Kidney tubule cell (primary cell): ENCODE results near the gene EXT2.

Experiments used
- DNase-seq: peaks from one replicate; pipeline ENCODE4 v3.0.0-alpha.2; 2018; ENCODE audit warnings: low spot score

EXT2 gene

DNA sequence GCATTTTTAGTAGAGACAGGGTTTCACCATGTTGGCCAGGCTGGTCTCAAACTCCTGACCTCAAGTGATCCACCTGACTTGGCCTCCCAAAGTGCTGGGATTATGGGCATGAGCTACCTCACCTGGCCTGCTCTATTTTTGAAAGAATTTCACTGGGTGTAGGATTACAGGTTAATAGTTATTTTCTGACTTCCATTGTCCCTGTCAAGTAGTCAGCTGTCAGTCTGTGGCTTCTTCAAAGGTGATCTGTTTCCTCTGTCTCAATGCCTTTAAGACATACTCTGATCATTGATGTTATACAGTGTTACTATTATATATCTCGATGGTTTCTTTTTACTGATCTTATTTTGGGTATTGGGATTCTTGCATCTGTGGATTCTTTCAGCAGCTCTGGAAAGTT, 10.1 kb upstream of the EXT2 start:
- no peak for DNase-seq

DNA sequence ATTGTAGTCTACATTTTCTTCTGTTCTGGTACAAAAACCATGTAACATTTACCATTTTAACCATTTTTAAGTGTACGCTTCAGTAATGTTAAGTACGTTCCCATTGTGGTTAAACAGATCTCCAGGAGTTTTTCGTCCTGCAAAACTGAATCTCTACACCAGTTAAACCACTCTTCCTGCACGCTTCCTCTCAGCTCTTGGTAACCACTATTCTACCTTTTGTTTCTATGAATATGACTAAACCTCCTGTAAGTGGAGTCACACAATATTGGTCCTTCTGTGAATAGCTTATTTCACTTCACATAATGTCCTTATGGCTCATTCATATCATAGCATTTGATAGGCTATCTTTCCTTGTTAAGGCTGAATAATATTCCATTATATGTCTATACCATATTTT, 7.1 kb upstream of the EXT2 start:
- DNase-seq = no peak

DNA sequence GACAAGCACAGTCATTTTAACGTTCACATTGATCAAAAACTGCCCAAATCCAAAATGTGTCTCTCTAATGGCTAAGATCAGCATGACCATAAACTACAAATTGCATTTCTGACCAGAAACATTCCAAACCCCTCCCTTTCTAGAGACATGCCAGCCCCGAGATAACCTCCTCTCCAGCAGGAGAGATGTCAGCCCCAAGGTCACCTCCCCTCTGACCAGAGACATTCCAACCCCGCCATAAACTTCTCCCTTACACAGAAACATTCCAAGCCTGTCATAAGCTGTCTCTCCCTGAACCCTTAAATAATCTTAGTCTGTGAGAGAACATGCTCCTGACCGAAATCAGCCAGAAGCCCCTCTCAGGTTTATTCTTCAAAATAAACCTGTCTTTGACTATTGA, 6.6 kb upstream of the EXT2 start:
- no peak for DNase-seq

DNA sequence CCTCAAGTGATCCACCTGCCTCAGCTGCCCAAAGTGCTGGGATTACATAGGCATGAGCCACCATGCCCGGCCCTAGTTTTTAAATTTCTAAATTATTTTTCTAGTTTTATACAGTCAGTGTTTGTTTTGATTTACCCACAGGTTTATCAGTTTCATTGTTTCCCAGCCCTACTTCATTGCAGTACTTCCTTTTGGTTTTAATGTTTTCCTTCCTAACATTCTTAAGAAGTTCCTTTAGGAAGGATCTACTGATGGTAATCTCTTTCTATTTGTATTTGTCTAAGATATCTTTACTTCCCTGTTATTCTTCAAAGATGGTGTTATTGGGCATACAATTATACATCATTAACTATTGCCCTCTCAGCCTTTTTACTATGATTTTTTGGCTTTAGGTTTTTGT, 4.9 kb upstream of the EXT2 start:
- no peak for DNase-seq

DNA sequence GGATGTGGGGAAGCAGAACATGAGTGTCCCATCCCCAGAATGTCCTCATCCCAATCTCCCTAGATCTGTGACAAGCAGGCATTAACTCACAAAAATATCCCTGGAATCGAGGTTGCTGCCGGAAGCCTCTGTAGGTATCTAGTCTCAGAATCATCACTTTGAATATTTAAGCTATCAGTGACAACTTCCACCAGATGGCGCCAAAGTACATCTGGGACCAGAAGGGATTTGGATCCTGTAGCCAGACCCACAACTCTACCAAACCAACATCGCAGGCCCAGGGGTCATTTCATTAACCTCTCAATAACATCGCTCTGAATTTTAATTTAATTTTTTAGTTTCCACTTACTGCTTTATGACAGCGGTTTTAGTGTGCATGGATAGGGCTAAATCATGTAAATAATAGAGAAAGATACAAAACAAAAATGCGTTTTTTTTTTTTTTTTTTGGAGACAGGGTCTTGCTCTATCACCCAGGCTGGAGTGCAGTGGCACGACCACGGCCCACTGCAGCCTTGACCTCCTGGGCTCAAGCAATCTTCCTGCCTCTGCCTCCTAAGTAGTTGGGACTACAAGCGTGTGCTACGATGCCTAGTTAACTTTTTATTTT, 1.1 kb upstream of the EXT2 start:
- DNase-seq = peak; percentile 78

DNA sequence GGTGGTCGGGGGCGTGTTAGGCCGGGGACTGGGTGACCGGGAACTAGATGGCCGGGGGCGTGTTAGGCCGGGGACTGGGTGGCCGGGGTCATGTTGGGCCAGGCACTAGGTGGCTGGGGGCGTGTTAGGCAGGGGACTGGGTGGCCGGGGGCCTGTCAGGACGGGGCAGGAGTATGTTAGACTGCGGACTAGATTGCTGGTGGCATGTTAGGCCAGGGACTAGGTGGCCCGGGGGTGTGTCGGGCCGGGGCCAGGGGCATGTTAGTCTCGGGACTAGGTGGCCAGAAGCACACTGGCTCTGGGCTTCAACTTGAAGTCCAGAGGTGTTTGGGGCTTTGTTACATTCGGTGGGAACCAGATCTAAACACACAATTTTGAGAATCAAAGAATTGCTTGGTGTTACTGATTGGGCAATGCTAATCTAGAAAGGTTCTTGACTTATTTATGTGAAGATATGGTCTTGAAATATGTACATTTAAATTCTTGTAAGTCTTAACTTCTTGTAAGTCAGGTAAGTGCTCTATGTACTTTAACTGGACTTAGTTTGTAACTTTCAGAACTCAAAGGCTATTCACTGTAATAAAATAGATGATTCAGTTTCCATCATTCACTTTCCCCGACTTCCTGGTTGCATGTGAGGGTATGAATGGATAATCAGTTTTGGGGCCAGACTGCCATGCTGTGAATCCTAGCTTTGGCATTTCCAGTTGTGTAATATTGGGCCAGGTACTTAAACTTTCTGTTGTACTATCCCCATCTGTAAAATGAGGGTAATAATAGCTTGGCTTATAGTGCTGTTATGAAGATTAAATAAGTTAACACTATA, 1.1 kb downstream of the EXT2 start:
- peak; percentile 82 for DNase-seq

DNA sequence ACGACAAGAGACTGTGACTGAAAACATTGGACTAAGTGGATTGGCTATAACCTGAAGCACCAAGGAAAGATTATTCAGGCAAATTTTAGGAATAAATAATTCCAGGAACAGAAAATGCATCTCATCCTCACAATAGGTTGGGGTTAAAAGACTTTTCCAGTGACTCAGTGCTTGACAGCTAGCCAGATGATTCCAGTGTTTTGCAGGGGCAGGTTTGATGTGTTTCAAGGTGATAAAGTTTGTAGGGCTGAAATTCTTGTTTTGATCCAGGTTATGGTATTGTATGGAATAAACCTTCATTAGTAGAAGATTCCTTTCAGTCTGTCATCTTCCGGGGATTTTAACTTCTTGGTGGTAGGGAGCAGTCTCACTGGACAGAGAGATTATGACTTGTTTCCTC, 2.3 kb downstream of the EXT2 start:
- peak; percentile 26 for DNase-seq

DNA sequence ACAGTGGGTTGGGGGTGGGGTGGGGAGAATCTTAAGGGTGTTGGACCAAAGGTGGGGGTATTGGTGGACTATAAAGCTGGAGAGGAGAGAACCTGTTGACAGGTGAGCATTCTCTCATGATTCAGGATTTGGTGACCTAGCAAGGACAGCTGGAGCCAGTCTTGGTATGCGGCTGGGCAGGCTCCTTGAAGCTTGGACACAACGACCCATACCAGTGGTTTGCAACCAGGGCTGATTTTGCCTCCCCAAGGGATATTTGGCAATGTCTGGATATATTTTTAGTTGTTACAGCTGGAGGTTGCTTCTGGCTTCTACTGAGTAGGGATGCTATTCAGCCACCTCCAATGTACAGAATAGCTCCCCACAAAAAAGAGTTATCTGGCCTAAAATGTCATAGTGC, 5.6 kb downstream of the EXT2 start:
- no peak for DNase-seq

DNA sequence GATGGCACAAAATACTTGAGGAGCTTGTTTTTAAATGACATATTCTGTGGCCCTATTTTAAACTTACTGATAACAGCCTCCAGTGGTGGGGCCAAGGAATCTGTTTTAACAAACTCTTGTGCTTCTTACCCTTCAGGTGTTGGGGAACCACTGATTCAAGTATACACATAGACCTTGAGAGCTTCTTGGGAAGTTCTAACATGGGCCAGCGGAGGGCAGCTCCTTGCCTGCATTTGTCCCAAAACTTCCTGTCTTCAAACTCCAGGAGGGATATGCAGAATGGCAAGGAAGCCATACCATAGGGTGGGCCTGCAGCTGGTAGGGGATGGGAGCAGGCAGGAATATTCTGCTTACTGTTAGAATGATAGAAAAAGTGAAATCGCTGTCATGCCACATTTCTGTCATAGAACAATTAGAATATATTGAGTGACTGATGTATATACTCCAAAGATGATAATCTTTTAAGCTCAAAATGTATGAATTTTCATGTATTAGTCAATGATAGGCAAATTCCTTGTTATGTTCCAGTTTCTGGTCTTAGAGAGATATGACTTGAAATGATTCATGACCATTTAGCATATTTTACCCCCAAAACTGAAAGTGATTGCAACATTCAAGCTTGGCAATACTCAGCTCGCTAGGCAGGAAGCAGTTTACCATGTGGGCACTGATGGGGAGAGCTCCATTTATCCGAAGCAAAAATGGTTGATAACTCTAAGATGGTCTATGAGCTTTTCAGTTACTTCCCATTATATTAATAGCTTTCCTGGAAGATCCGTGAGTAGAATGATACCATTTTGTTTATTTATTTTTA, 9.2 kb downstream of the EXT2 start:
- DNase-seq = no peak

DNA sequence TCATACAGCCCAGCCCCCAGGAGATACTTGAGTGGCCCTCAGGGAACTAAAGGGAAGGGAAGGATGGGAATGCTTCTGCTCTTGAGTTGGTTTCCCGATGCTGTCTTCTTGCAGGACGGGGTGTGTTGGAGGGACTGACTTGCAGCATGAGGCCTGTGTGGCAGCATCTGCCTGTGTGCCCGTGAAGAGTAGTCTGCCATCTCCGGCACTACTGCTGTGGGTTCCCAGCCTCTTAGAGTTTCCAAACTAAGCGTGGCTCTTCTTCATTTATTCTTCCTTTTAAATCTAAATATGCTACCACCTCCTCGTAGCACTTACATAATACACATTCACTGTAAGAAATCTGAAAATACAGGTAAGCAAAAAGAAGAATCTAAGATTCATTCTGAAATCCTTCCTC, 12.8 kb downstream of the EXT2 start:
- no peak for DNase-seq

DNA sequence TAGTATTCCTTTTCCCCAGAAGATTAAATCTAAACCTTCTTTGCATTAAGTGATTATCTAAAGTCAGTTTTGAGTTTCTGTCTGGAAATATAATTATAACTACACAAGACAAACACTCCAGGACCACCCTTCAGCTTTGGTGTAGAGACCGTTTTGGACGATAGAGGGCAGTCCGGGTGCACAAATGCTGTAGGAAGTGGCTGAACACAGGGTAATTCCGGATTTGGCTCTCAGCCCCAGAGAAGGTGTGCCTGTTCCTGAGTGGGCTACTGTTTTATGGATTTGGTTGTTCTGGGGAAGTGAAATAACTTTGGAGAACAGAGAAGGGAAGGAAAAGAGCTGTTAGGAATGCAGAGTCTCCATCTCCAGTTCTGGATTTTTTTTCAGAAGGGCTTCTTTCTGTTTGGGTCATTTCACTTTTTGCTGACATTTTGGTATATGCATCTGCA, 14.8 kb downstream of the EXT2 start:
- DNase-seq = peak; percentile 46

DNA sequence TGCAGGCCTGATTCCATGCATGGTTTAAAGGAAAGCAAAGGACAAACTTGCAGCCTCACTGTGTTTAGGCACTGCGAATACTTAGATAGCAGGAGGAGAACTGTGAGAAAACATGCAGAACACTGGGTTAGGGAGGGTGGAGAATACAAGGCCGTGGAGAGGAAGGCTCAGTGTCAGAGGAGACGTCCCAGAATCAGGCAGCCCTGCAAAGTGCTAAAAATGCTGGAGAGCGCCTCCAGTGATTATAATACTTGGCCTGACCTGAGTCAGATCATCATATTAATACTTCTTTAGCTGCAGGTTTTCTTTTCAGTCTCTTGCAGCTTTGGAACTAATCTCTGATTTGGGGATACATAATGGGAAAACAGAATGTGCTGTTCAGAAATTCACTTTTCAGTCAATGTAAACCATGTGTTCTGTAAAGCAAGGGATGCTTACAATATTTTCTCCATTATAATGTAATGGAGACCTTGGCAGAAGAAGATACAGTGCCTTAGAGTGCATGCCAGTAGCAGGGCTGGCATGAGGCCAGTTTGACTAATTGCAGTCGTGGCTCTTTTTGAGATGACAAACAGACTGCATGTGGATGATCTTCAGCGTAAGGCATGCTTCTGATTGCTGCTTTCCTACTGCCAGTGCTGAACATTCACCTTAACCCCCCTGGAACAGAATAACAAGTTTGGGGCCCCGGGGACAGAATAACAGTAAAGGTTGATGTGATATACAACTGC, 16.8 kb downstream of the EXT2 start:
- DNase-seq = peak; percentile 72

DNA sequence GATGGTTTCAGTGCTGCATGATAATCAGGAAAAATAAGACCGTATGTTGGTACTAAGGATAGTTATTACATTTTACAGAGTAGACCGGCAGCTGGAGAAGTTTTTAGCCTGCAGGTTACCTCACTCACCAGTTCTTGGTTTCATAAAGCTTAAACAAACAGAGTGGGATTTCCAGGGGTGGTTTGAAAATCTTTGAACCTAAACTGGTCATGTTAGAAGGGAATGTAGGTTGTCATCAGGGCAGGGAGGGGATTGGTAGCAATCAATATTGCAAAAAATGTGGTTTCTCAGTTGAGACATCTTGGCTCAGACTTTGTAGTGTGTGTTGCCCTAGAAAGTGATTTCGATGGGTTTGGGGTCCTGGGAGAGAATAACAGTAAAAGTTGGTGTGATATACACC, 17.5 kb downstream of the EXT2 start:
- no peak for DNase-seq

DNA sequence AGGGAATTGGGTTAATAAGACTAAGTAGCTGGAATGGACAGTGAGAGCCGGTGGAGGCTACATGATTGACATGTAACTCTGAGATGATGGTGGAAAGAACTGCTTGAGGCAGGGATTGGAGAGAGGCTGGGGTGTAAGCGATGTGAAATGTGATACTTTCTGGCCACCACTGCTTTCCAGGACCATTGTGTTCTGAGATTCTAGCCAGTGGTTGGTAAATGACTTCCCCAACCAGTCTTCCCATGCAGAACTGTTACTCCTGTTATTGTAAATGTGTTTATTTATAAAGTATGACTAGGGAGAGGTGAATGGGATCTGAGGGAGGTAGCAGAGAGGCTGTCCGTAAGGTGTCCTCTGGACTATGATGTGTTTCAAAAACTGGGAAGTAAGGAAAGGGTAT, 18.1 kb downstream of the EXT2 start:
- no peak for DNase-seq

DNA sequence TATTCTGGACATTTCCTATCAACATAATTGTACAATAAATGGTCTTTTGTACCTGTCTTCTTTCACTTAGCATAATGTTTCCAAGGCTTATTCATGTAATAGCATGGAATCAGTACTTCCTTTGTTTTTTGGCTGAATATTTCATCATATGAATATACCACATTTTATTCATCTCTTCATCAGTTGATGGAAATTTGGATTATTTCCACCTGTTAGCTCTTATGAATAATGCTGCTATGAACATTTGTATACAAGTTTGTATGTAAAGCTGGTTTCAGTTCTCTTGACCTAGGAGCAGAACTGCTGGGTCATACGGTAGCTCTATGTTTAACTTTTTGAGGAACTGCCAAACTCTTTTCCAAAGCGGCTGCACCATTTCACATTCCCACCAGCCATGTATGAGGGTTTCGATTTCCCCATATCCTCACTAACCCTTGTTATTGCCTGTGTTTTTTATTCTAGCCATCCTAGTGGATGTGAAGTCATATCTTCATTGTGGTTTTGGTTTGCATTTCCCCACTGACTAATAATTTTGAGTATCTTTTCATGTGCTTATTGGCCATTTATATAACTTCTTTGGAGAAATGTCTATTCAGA, 20.9 kb downstream of the EXT2 start:
- no peak for DNase-seq

DNA sequence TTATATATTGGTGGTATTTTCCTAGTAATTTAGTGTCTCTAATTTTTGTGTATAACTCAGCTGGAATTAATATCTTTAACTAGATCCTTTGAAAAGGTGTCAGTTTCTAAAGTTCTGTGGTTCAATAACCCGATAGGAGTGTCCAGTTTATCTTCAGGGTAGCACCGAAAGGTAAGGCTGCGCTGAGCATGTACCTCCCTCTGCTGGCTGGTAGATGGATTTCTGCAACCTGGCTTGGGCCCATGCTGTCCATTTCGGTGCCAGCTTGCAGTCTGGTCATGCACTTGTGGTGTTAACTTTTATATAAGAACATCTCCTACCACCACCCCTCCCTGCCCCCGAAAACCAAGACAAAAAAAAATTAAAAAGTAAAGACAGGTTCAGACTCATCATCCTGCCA, 24.7 kb downstream of the EXT2 start:
- DNase-seq = peak; percentile 9

DNA sequence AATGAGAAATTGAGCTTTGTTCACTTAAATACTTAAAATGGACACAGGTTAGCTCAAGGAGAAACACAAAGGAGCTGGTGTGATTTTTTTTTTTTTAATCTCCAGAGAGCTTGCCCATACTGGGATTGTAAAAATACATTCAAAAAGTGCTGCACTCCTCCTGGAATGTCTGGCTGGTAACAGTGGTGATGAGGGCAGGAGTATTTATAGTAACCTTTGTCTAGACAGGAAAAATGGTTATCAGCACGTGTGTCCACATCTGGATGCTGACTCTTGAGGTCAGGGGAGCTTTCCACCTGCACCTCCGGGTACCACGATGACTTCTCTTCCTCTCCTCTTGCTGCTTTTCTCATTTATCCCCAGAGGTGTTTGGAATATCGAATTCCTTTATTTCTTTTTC, 30.1 kb downstream of the EXT2 start:
- DNase-seq = no peak

DNA sequence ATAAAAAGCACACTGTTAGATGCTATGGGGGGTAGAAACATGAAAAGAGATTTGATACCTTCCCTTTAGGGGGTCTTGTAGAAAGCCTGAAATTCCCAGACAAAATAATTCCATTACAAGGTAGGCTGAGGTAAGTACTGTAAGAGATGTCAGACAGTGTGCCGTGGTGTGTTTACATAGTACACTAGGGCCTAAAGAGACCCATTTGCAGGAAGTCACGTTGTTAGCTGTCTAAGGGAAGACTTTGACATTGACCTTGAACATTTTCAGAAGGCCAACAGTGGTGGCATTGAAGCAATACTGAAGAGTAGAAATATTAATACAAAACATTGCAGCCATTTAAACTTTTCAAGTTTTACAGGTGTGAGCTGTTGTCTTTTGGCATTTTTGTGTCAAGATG, 30.8 kb downstream of the EXT2 start:
- no peak for DNase-seq

DNA sequence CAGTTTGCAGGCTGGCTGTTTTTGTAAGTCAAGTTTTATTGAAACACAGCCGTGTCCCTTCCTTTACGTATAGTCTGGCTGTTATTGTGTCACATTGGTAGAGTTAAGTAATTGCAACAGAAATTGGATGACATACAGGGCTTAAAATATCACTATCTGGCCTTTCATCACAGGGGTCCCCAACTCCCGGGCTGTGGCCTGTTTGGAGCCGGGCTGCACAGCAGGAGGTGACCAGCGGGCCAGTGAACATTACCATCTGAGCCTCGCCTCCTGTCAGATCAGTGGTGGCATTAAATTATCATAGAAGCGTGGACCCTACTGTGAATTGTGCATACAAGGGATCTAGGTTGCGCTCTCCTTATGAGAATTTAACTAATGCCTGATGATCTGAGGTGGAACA, 31.7 kb downstream of the EXT2 start:
- DNase-seq = no peak

DNA sequence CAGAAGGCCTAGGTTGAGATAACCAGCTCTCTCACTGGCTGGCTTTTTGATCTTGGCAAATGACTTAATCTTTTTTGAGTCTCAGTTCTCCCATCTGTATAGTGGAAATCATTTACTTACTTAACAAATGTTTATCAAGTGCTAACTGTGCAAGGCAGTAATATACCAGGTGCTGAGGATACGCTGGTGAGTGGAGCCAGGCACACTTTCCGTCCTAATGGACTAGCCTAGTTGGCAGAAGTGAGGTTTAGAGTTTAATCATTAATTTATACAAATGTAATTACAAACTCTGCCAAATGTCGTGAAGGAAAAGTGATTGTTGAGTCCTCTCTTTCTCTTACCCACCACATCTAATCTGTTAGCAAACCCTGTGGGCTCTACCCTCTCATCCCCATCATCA, 33.3 kb downstream of the EXT2 start:
- no peak for DNase-seq

DNA sequence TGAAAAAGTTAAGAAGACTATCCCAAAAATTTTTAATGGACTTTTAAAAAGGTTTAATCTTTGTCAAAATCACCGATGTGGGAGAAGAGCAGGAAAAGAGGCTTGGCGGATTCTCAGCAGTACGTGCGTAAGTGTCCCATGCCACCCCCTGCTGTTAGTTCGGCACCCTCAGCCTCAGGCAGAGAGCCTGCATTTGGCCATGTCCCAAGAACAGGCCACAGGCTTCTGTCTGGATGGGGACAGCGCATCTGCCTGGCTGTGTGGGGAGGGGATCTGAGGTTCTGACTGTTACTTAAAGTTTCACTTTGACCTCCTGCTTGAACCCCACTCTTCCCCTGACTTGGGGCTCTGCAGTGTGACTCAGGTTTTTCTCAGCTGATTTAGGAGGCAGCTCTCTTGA, 35.3 kb downstream of the EXT2 start:
- DNase-seq = no peak

DNA sequence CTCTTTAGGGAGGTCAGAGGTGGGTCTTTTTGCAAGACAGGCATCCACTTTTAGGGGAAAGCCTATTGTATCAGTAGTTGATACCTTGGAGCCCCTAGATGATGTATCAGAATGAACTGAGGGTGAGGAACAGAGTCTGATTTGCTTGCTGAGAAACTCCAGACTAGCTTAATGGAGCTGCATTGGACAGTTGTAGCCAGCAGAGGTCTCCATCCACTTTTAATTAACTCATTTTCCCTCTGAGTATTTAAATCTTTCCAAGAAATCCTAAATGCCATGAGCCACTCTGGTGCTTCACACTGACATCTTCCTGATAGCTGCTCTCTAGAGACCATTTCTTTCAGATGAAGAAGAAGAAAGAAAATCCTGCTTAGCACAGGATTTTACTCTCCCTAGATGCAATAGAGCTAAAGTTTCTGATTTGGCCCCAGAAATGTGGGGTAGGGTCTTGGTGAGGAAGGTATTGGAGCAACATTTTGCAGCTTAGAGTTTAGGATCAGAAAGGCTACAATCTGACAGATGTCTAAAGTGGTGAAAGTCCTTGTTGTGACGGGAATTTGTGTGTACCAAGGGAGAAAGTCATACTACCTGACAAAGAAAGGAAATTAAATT, 38.0 kb downstream of the EXT2 start:
- peak; percentile 42 for DNase-seq
